Measurements from ENCODE around the gene MYO1H. TPM values are rescaled to one million over a fixed set of nuclear protein-coding genes. Genes with fewer than 3 reads are reported as not detected.
A peak's percentile ranks its signal among the peaks of the same experiment; 100 is the strongest.

MYO1H gene
- polyA plus RNA-seq, 4 donors: 1.6 TPM; not detected in 3

DNA sequence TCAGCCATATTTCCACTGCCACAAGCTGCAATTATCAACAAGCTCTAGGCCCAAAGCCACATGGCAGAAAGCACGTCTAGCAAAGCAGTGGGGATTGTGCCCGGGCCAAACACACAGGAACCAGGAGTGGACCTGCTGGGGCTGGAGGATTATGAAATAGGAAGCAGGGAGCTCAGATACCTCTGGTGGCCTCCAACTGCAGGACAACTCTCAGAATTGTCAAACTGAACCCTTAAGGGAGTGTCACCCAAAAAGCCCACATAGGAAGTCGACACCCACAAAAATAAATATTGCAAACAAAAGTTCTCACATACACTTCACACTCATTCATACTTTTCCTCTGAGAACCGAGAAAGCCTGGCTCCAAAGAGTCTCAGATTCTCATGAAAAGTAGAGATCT, 103.3 kb downstream of the MYO1H start:
- WGBS, 3 donors: 70 to 87% (median 86%) methylated on average over 4 of the region's 4 CpGs
- DNase-seq (no peak), FAIRE-seq (no peak)
- no peaks in the 10 kb centered on the region for H3K4me1 ChIP-seq (ENCODE audit: control insufficient read depth in 3 of 3, insufficient read depth in 2 of 3, low read depth in 1 of 3, low read length in 2 of 3)
- H3K27ac ChIP-seq (ENCODE audit: low read depth in 1 of 3, low read length in 2 of 3): no peak overlapping the region
- H3K4me3 ChIP-seq (ENCODE audit: low read depth in 1 of 3, low read length in 3 of 3): no peak overlapping the region
- H3K27me3 ChIP-seq (ENCODE audit: control insufficient read depth in 3 of 3, insufficient read depth in 3 of 3, low read length in 3 of 3): no peaks in the 10 kb centered on the region
- no peaks in the 10 kb centered on the region for H3K9me3 ChIP-seq (ENCODE audit: control insufficient read depth in 2 of 2, insufficient read depth in 1 of 2, low read depth in 1 of 2, low read length in 1 of 2)
- peaks cover 14 to 67% (median 19%) of the 10 kb centered on the region in 3 donors for H3K36me3 ChIP-seq (ENCODE audit: control insufficient read depth in 3 of 3, insufficient read depth in 2 of 3, low read depth in 1 of 3, low read length in 3 of 3)

DNA sequence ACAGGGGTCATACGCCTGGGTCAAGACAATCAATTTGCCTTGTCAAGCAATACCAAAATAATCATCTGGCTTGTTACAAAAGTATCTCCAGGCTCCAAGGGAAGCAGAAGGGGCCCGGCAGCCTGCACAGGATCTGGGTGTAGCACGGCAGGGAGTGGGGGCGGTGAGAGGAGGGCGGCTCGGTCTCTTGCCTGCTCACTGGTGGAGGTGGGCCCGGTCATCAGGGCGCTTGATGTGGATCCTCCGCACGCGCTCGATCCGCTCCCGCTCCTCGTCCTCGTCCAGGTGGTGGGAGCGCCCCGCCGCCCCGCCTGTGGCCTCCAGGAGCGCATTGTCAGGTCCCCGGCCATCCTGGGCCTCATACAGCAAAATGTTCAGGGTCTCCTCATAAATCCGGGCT, 103.7 kb downstream of the MYO1H start:
- Histone ChIP-seq H3K27me3 (ENCODE audit: control insufficient read depth in 3 of 3, insufficient read depth in 3 of 3, low read length in 3 of 3) (no peaks in the 10 kb centered on the region), H3K4me3 (ENCODE audit: low read depth in 1 of 3, low read length in 3 of 3) (no peak overlapping the region), H3K27ac (ENCODE audit: low read depth in 1 of 3, low read length in 2 of 3) (no peak overlapping the region), H3K36me3 (ENCODE audit: control insufficient read depth in 3 of 3, insufficient read depth in 2 of 3, low read depth in 1 of 3, low read length in 3 of 3) (peaks cover 17 to 72% (median 22%) of the 10 kb centered on the region in 3 donors), H3K4me1 (ENCODE audit: control insufficient read depth in 3 of 3, insufficient read depth in 2 of 3, low read depth in 1 of 3, low read length in 2 of 3) (no peaks in the 10 kb centered on the region), H3K9me3 (ENCODE audit: control insufficient read depth in 2 of 2, insufficient read depth in 1 of 2, low read depth in 1 of 2, low read length in 1 of 2) (no peaks in the 10 kb centered on the region)
- DNase-seq (no peak), FAIRE-seq (no peak)
- 86 to 97% (median 95%) methylated on average over 23 of the region's 23 CpGs for WGBS, 3 donors

DNA sequence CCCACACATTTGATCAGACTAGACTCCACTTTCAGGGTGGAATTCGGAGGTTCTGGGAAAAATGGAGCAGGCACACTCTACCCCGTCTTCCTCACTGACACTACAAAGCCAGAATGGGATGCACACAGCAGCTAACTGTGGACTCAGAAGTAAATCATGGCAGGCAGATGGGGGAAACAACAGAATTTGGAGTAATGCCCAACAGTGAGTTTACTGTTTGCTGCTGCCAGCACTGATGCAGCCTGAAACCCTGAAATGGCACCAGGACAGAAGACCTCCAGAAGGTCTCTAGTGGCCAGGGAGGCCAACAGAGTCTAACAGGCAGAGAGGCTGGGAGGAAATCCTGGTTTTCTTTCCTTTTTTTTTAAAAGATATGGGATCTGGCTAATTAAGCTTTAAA, 104.8 kb downstream of the MYO1H start:
- 75 to 90% (median 89%) methylated on average over 2 of the region's 2 CpGs for WGBS, 3 donors
- Histone ChIP-seq H3K36me3 (ENCODE audit: control insufficient read depth in 3 of 3, insufficient read depth in 2 of 3, low read depth in 1 of 3, low read length in 3 of 3) (peaks cover 22 to 68% (median 27%) of the 10 kb centered on the region in 3 donors), H3K27ac (ENCODE audit: low read depth in 1 of 3, low read length in 2 of 3) (no peak overlapping the region), H3K4me3 (ENCODE audit: low read depth in 1 of 3, low read length in 3 of 3) (no peak overlapping the region), H3K9me3 (ENCODE audit: control insufficient read depth in 2 of 2, insufficient read depth in 1 of 2, low read depth in 1 of 2, low read length in 1 of 2) (no peaks in the 10 kb centered on the region), H3K27me3 (ENCODE audit: control insufficient read depth in 3 of 3, insufficient read depth in 3 of 3, low read length in 3 of 3) (no peaks in the 10 kb centered on the region), H3K4me1 (ENCODE audit: control insufficient read depth in 3 of 3, insufficient read depth in 2 of 3, low read depth in 1 of 3, low read length in 2 of 3) (no peaks in the 10 kb centered on the region)
- DNase-seq: no peak
- no peak for FAIRE-seq

DNA sequence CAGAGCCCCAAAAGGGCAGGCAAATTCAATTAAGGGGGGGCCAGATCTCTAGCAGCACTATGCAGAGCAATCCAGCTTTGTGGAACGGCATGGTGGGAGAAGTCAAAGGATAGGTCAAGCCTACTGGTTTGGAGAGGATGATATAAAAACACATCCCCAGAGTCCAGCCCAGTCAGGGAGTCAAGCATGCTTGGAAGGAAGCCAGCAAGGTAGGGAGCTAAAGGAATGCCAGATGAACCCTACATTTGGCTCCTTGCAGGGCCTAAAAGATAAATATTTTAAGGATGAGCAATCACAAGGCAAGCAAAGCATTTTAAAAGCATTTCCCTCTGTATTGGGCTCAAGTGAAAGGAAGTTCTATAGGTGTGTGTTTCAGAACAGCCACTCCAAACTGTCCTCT, 108.0 kb downstream of the MYO1H start:
- no peak overlapping the region for H3K27ac ChIP-seq (ENCODE audit: low read depth in 1 of 3, low read length in 2 of 3)
- no peaks in the 10 kb centered on the region for H3K27me3 ChIP-seq (ENCODE audit: control insufficient read depth in 3 of 3, insufficient read depth in 3 of 3, low read length in 3 of 3)
- no peak overlapping the region for H3K4me3 ChIP-seq (ENCODE audit: low read depth in 1 of 3, low read length in 3 of 3)
- no peak for FAIRE-seq
- DNase-seq: no peak
- H3K4me1 ChIP-seq (ENCODE audit: control insufficient read depth in 3 of 3, insufficient read depth in 2 of 3, low read depth in 1 of 3, low read length in 2 of 3): peaks cover 0 to 6% (median under 1%) of the 10 kb centered on the region in 3 donors
- no peaks in the 10 kb centered on the region for H3K9me3 ChIP-seq (ENCODE audit: control insufficient read depth in 2 of 2, insufficient read depth in 1 of 2, low read depth in 1 of 2, low read length in 1 of 2)
- peaks cover 21 to 65% (median 24%) of the 10 kb centered on the region in 3 donors for H3K36me3 ChIP-seq (ENCODE audit: control insufficient read depth in 3 of 3, insufficient read depth in 2 of 3, low read depth in 1 of 3, low read length in 3 of 3)
- 71 to 100% (median 83%) methylated on average over 1 of the region's 1 CpG for WGBS, 3 donors

DNA sequence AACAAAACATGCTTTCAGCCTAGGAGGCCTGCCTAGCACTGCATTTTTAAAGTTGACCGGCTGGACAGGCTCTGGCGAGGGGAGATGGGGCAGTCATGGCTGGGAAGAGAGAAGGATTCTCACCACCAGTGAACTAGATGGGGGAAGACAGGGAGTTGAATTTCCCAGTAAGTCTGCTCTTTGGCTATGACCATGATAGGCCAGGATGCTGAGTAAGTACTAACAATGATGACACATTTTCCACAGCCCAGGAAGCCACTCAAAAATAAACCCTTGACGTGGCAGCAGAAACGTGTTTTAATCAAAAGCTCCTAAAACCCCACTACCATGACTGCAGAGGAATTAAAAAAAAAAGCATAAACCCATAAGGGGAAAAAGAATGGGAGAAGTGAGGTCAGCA, 110.4 kb downstream of the MYO1H start:
- WGBS, 3 donors: 63 to 81% (median 69%) methylated on average over 4 of the region's 4 CpGs
- no peaks in the 10 kb centered on the region for H3K9me3 ChIP-seq (ENCODE audit: control insufficient read depth in 2 of 2, insufficient read depth in 1 of 2, low read depth in 1 of 2, low read length in 1 of 2)
- peaks cover 18 to 53% (median 19%) of the 10 kb centered on the region in 3 donors for H3K36me3 ChIP-seq (ENCODE audit: control insufficient read depth in 3 of 3, insufficient read depth in 2 of 3, low read depth in 1 of 3, low read length in 3 of 3)
- FAIRE-seq (no peak), DNase-seq (no peak)
- peaks cover 0 to 23% (median 15%) of the 10 kb centered on the region in 3 donors for H3K4me1 ChIP-seq (ENCODE audit: control insufficient read depth in 3 of 3, insufficient read depth in 2 of 3, low read depth in 1 of 3, low read length in 2 of 3)
- no peaks in the 10 kb centered on the region for H3K27me3 ChIP-seq (ENCODE audit: control insufficient read depth in 3 of 3, insufficient read depth in 3 of 3, low read length in 3 of 3)
- no peak overlapping the region for H3K4me3 ChIP-seq (ENCODE audit: low read depth in 1 of 3, low read length in 3 of 3)
- H3K27ac ChIP-seq (ENCODE audit: low read depth in 1 of 3, low read length in 2 of 3): peak overlapping the region in 2 of 3 donors; percentile 65 to 91

DNA sequence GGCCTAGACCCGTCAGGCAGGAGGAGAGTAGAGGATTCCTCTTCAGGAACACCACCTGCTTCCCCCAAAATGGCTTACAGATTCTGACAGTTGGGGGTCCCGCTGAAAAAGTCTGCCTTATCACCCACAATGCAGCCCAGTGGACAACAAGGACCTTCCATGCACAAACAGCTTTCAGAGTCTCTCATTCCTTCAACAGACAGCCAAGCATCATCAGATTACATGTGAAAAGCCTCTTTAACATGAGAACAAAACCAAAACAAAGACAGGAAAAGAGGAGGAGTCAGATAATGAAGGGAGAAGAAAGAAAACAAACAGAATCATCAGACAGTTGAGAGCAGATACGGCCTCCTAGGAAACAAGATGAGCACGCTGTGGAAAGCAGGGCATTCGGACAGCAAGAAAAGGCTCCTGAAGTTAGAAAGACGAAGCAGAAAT, 111.1 kb downstream of the MYO1H start:
- H3K9me3 ChIP-seq (ENCODE audit: control insufficient read depth in 2 of 2, insufficient read depth in 1 of 2, low read depth in 1 of 2, low read length in 1 of 2): no peaks in the 10 kb centered on the region
- H3K36me3 ChIP-seq (ENCODE audit: control insufficient read depth in 3 of 3, insufficient read depth in 2 of 3, low read depth in 1 of 3, low read length in 3 of 3): peaks cover 16 to 53% (median 18%) of the 10 kb centered on the region in 3 donors
- H3K4me1 ChIP-seq (ENCODE audit: control insufficient read depth in 3 of 3, insufficient read depth in 2 of 3, low read depth in 1 of 3, low read length in 2 of 3): peaks cover 0 to 29% (median 17%) of the 10 kb centered on the region in 3 donors
- 65 to 91% (median 87%) methylated on average over 5 to 6 of the region's 6 CpGs for WGBS, 3 donors
- H3K27me3 ChIP-seq (ENCODE audit: control insufficient read depth in 3 of 3, insufficient read depth in 3 of 3, low read length in 3 of 3): no peaks in the 10 kb centered on the region
- FAIRE-seq: no peak
- no peak overlapping the region for H3K4me3 ChIP-seq (ENCODE audit: low read depth in 1 of 3, low read length in 3 of 3)
- no peak for DNase-seq
- peak overlapping the region in 2 of 3 donors; percentile 65 to 91 for H3K27ac ChIP-seq (ENCODE audit: low read depth in 1 of 3, low read length in 2 of 3)

DNA sequence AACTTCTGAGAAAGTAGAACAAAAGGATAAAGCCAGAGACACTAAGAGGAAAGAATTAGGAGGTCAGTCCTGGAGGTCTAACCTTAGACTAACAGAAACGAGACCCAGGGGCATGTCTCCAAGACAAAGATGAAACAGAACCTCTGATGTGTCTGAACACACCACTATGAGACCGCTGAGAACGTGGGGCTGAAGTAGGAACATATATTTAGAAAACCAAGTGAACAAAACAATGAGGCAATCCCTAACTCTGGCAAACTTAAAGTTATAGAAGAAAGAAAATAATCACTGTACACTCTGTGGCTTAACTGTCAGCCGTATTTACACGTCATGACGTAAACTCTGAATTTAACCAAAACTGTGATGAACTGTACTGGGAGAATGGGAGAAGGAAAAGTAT, 111.5 kb downstream of the MYO1H start:
- Histone ChIP-seq H3K4me1 (ENCODE audit: control insufficient read depth in 3 of 3, insufficient read depth in 2 of 3, low read depth in 1 of 3, low read length in 2 of 3) (peaks cover 0 to 32% (median 19%) of the 10 kb centered on the region in 3 donors), H3K27me3 (ENCODE audit: control insufficient read depth in 3 of 3, insufficient read depth in 3 of 3, low read length in 3 of 3) (no peaks in the 10 kb centered on the region), H3K36me3 (ENCODE audit: control insufficient read depth in 3 of 3, insufficient read depth in 2 of 3, low read depth in 1 of 3, low read length in 3 of 3) (peaks cover 12 to 53% (median 18%) of the 10 kb centered on the region in 3 donors), H3K9me3 (ENCODE audit: control insufficient read depth in 2 of 2, insufficient read depth in 1 of 2, low read depth in 1 of 2, low read length in 1 of 2) (no peaks in the 10 kb centered on the region), H3K27ac (ENCODE audit: low read depth in 1 of 3, low read length in 2 of 3) (peak overlapping the region in 2 of 3 donors; percentile 65 to 91), H3K4me3 (ENCODE audit: low read depth in 1 of 3, low read length in 3 of 3) (no peak overlapping the region)
- FAIRE-seq (no peak), DNase-seq (no peak)
- WGBS, 3 donors: 67 to 89% (median 82%) methylated on average over 6 of the region's 6 CpGs

DNA sequence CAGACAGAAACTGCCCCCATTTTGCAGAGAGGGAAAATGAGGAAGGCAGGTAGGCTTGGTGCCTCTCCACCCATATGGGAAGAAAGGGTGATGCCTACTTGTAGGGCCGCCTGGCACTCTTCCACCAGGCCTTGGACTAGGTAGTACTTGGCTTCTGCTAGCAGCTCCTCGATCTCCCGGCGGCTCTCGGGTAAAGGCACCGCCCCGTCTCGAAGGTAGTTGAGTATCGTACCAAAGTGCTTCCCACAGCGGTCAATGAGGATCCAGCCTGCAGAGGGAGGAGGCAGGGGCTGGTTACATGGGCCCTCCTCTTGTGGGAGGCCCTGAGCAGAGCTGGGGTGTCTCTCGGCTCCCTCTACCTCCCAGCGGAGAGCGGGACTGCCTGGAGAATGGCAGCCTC, 112.8 kb downstream of the MYO1H start:
- DNase-seq (no peak), FAIRE-seq (no peak)
- H3K4me3 ChIP-seq (ENCODE audit: low read depth in 1 of 3, low read length in 3 of 3): no peak overlapping the region
- 90 to 97% (median 93%) methylated on average over 13 of the region's 13 CpGs for WGBS, 3 donors
- no peaks in the 10 kb centered on the region for H3K27me3 ChIP-seq (ENCODE audit: control insufficient read depth in 3 of 3, insufficient read depth in 3 of 3, low read length in 3 of 3)
- peaks cover 12 to 49% (median 20%) of the 10 kb centered on the region in 3 donors for H3K36me3 ChIP-seq (ENCODE audit: control insufficient read depth in 3 of 3, insufficient read depth in 2 of 3, low read depth in 1 of 3, low read length in 3 of 3)
- H3K9me3 ChIP-seq (ENCODE audit: control insufficient read depth in 2 of 2, insufficient read depth in 1 of 2, low read depth in 1 of 2, low read length in 1 of 2): no peaks in the 10 kb centered on the region
- H3K4me1 ChIP-seq (ENCODE audit: control insufficient read depth in 3 of 3, insufficient read depth in 2 of 3, low read depth in 1 of 3, low read length in 2 of 3): peaks cover 0 to 32% (median 19%) of the 10 kb centered on the region in 3 donors
- peak overlapping the region; percentile 3 to 91 (median 83) for H3K27ac ChIP-seq (ENCODE audit: low read depth in 1 of 3, low read length in 2 of 3)
